ENCODE data around the gene FNDC3B. TPM values are rescaled to one million over a fixed set of nuclear protein-coding genes. Genes with fewer than 3 reads are reported as not detected.
A peak's percentile ranks its signal among the peaks of the same experiment; 100 is the strongest.
"Not testable (repeated sequence)": the region's sequence is repeated elsewhere in the genome, so short reads cannot be mapped to it uniquely, and the experiment has no call there.

FNDC3B gene
- total RNA-seq, 1 experiment from 2014 or later, result 74.4 TPM

GRCh38 chr3:172093581-172094443 is 54.4 kb downstream of the FNDC3B start:
- not testable (repeated sequence) for DNase-seq (ENCODE audit: low spot score)

GRCh38 chr3:172094621-172095557 is 55.5 kb downstream of the FNDC3B start:
- no peak for DNase-seq (ENCODE audit: low spot score)

GRCh38 chr3:172096881-172097420 is 57.6 kb downstream of the FNDC3B start:
- DNase-seq (ENCODE audit: low spot score), result peak; percentile 45

- DNase-seq (ENCODE audit: low spot score), result no peak
These were observed 58.2 kb downstream of the FNDC3B start for GRCh38 chr3:172097585-172097984.

- no peak for DNase-seq (ENCODE audit: low spot score)
These were observed 59.5 kb downstream of the FNDC3B start for GRCh38 chr3:172098698-172099494.

- DNase-seq (ENCODE audit: low spot score), result no peak
These were observed 60.1 kb downstream of the FNDC3B start for GRCh38 chr3:172099495-172099808.

- DNase-seq (ENCODE audit: low spot score), result no peak
These were observed 61.1 kb downstream of the FNDC3B start for GRCh38 chr3:172100482-172100881.

GRCh38 chr3:172101107-172101506 is 61.7 kb downstream of the FNDC3B start:
- no peak for DNase-seq (ENCODE audit: low spot score)

- no peak for DNase-seq (ENCODE audit: low spot score)
These were observed 62.9 kb downstream of the FNDC3B start for GRCh38 chr3:172102123-172102882.

- DNase-seq (ENCODE audit: low spot score), result no peak
These were observed 63.5 kb downstream of the FNDC3B start for GRCh38 chr3:172102883-172103310.

GRCh38 chr3:172103724-172104123 is 64.3 kb downstream of the FNDC3B start:
- peak; percentile 26 for DNase-seq (ENCODE audit: low spot score)

- peak; percentile 59 for DNase-seq (ENCODE audit: low spot score)
These were observed 65.2 kb downstream of the FNDC3B start for GRCh38 chr3:172104471-172105072.

GRCh38 chr3:172106037-172106954 is 66.9 kb downstream of the FNDC3B start:
- no peak for DNase-seq (ENCODE audit: low spot score)

- DNase-seq (ENCODE audit: low spot score), result no peak
These were observed 67.6 kb downstream of the FNDC3B start for GRCh38 chr3:172106989-172107388.

GRCh38 chr3:172107403-172107802 is 68.0 kb downstream of the FNDC3B start:
- no peak for DNase-seq (ENCODE audit: low spot score)

- no peak for DNase-seq (ENCODE audit: low spot score)
These were observed 70.9 kb downstream of the FNDC3B start for GRCh38 chr3:172110127-172110779.

GRCh38 chr3:172111163-172111562 is 71.8 kb downstream of the FNDC3B start:
- no peak for DNase-seq (ENCODE audit: low spot score)

- DNase-seq (ENCODE audit: low spot score), result no peak
These were observed 72.8 kb downstream of the FNDC3B start for GRCh38 chr3:172112078-172112733.

All from A172 (cell line).